GM23248 (cell line): Measurements from ENCODE around the gene LSM12.

Source experiments
- EZH2 ChIP-seq: fragments of 200-600 bp; sonication (generic); IDR thresholded peaks from 2 replicates; pipeline ENCODE4 v1.6.1; 2018; ENCODE audit warnings: antibody characterized with exemption, mild to moderate bottlenecking; ENCODE audit not compliant: insufficient read depth, poor library complexity, severe bottlenecking
- EZH2phosphoT487 ChIP-seq: fragments of 200-600 bp; sonication (generic); IDR thresholded peaks from 2 replicates; pipeline ENCODE4 v1.6.1; 2018; ENCODE audit warnings: antibody characterized with exemption, moderate library complexity, mild to moderate bottlenecking, low read depth; ENCODE audit not compliant: insufficient read depth

DNA sequence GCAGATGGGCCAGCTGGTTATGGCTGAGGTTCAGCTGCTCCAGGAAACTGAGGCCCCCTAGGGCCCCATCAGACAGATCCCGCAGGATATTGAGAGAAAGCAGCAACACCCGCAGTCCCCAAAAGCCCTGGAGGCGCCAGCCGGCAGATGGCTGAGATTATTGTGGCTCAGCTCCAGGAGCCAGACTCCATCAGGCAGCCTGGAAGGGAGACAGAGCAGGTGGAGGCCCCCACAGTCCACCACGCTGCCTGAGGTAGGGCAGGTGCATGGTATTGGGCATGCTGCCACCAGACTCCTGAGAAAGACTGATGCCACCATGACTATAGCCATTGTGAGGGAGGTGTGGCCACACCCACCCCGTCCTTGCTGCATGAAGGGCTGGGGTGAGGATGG, 42.2 kb downstream of the LSM12 start:
- TF ChIP-seq EZH2phosphoT487 (no peak), EZH2 (no peak)
